H1 (cell line): ENCODE results near the gene RBM19. TPM values are rescaled to one million over a fixed set of nuclear protein-coding genes. Genes with fewer than 3 reads are reported as not detected.

Source experiments
- CTCF ChIA-PET: fragments of 300-600 bp; sonication (Branson Sonifier 250); formaldehyde crosslinking; loops from one replicate; lab custom pipeline; 2021; ENCODE audit not compliant: partially characterized antibody; lab: Charles Lee
- POLR2A ChIA-PET: fragments of 300-600 bp; sonication (Branson Sonifier 250); formaldehyde crosslinking; loops from one replicate; lab custom pipeline; 2021; ENCODE audit warnings: inconsistent platforms; ENCODE audit not compliant: partially characterized antibody; lab: Charles Lee
- DNase-seq, 2 experiments: peaks; one replicate each; pipeline versions ENCODE4 v3.0.0 to v3.0.0-alpha.2; 2010 to 2022; ENCODE audit warnings: low spot score in 2 of 2, low read depth in 1 of 2, mixed read lengths in 1 of 2
- FAIRE-seq: peaks from 2 replicates; lab custom pipeline; 2011; peaks lifted over from hg19 to GRCh38; lab: Jason Lieb, UNC
- H2AFZ ChIP-seq: 2 replicates; pipeline ENCODE4 v1.8.1; 2012; ENCODE audit warnings: low read length, inconsistent platforms
- H2AK5ac ChIP-seq: 2 replicates; pipeline ENCODE4 v1.6.1; 2013; ENCODE audit warnings: low read depth, low read length
- H2BK120ac ChIP-seq: replicated peaks from 2 replicates; pipeline ENCODE3; 2013; ENCODE audit warnings: low read depth, low read length, inconsistent platforms
- H2BK12ac ChIP-seq: 2 replicates; pipeline ENCODE4 v1.6.1; 2013; ENCODE audit warnings: low read depth, low read length
- H2BK15ac ChIP-seq: 2 replicates; pipeline ENCODE4 v1.6.1; 2013; ENCODE audit warnings: low read length
- H2BK20ac ChIP-seq: 2 replicates; pipeline ENCODE4 v1.6.1; 2013; ENCODE audit warnings: low read length
- H2BK5ac ChIP-seq: 2 replicates; pipeline ENCODE4 v1.6.1; 2013; ENCODE audit warnings: low read depth, low read length
- H3K14ac ChIP-seq: 2 replicates; pipeline ENCODE4 v1.6.1; 2013; ENCODE audit warnings: inconsistent platforms; ENCODE audit not compliant: insufficient read length
- H3K18ac ChIP-seq: 2 replicates; pipeline ENCODE4 v1.6.1; 2013; ENCODE audit warnings: low read length; ENCODE audit errors: extremely low read depth
- H3K23ac ChIP-seq: 2 replicates; pipeline ENCODE4 v1.6.1; 2013; ENCODE audit warnings: inconsistent platforms; ENCODE audit not compliant: insufficient read length
- H3K23me2 ChIP-seq: 2 replicates; pipeline ENCODE4 v1.6.1; 2013; ENCODE audit warnings: low read depth, low read length
- H3K27ac ChIP-seq: 2 replicates; pipeline ENCODE4 v1.6.1; 2011; ENCODE audit warnings: low read depth, low read length, inconsistent platforms
- H3K27me3 ChIP-seq, 4 experiments: replicated peaks in 1 of 4; 1 replicate in 1 of 4; 2 replicates in 3 of 4; pipeline versions ENCODE4 v1.6.1 to v1.8.1; 2011 to 2013; ENCODE audit warnings: low read length in 3 of 4, mild to moderate bottlenecking in 3 of 4, inconsistent platforms in 2 of 4, mixed read lengths in 2 of 4, moderate library complexity in 1 of 4; ENCODE audit not compliant: control insufficient read depth in 3 of 4, insufficient read depth in 3 of 4; ENCODE audit errors: extremely low read depth in 1 of 4
- H3K36me3 ChIP-seq, 4 experiments: 2 replicates each; pipeline versions ENCODE4 v1.6.1 to v1.8.1; 2011 to 2013; ENCODE audit warnings: mild to moderate bottlenecking in 4 of 4, low read length in 3 of 4, moderate library complexity in 2 of 4, control low read depth in 1 of 4, inconsistent platforms in 1 of 4; ENCODE audit not compliant: insufficient read depth in 4 of 4, control insufficient read depth in 2 of 4
- H3K4ac ChIP-seq: replicated peaks from 2 replicates; pipeline ENCODE3; 2013; ENCODE audit warnings: low read length, low read depth, mixed read lengths, inconsistent platforms; ENCODE audit not compliant: insufficient read length
- H3K4me1 ChIP-seq, 4 experiments: replicated peaks in 1 of 4; 1 replicate in 1 of 4; 2 replicates in 3 of 4; pipeline versions ENCODE4 v1.6.1 to v1.8.1; 2011 to 2013; ENCODE audit warnings: low read length in 3 of 4, inconsistent platforms in 2 of 4, mixed read lengths in 1 of 4; ENCODE audit not compliant: insufficient read depth in 4 of 4, control insufficient read depth in 3 of 4
- H3K4me2 ChIP-seq, 2 experiments: 2 replicates each; pipeline versions ENCODE4 v1.6.1 to v1.8.1; 2011 to 2013; ENCODE audit warnings: low read depth in 2 of 2, low read length in 2 of 2, control low read depth in 1 of 2, inconsistent platforms in 1 of 2, mild to moderate bottlenecking in 1 of 2; ENCODE audit not compliant: insufficient read depth in 1 of 2
- H3K4me3 ChIP-seq, 4 experiments: fragments of 200-600, 300-600 bp in 1 of 4; sonication (generic), shearing (Covaris generic), sonication (Bioruptor Twin) in 1 of 4; 2 replicates each; pipeline versions ENCODE4 v1.5.1 to v1.8.1; 2011 to 2016; ENCODE audit warnings: low read length in 4 of 4, low read depth in 3 of 4, control low read depth in 2 of 4, inconsistent platforms in 2 of 4, mild to moderate bottlenecking in 2 of 4, mixed read lengths in 1 of 4, moderate library complexity in 1 of 4; ENCODE audit not compliant: insufficient read depth in 2 of 4; ENCODE audit errors: extremely low read depth in 1 of 4
- H3K56ac ChIP-seq: replicated peaks from 2 replicates; pipeline ENCODE3; 2013; ENCODE audit warnings: low read depth, mild to moderate bottlenecking, mixed read lengths, low read length, inconsistent platforms; ENCODE audit not compliant: insufficient read length
- H3K79me1 ChIP-seq: 2 replicates; pipeline ENCODE4 v1.6.1; 2013; ENCODE audit warnings: low read depth, low read length, control low read depth
- H3K79me2 ChIP-seq, 2 experiments: 2 replicates each; pipeline versions ENCODE4 v1.6.1 to v1.8.1; 2012 to 2013; ENCODE audit warnings: low read length in 2 of 2, mild to moderate bottlenecking in 2 of 2, inconsistent platforms in 1 of 2; ENCODE audit not compliant: insufficient read depth in 2 of 2, control insufficient read depth in 1 of 2
- H3K9ac ChIP-seq, 4 experiments: replicated peaks in 1 of 4; 1 replicate in 1 of 4; 2 replicates in 3 of 4; pipeline versions ENCODE4 v1.6.1 to v1.8.1; 2011 to 2013; ENCODE audit warnings: low read depth in 3 of 4, low read length in 3 of 4, control low read depth in 2 of 4, mild to moderate bottlenecking in 2 of 4, moderate library complexity in 2 of 4, inconsistent platforms in 1 of 4; ENCODE audit errors: extremely low read depth in 1 of 4
- H3K9me3 ChIP-seq, 2 experiments: 2 replicates each; pipeline versions ENCODE4 v1.6.1 to v1.8.1; 2012 to 2013; ENCODE audit warnings: mild to moderate bottlenecking in 2 of 2, moderate library complexity in 2 of 2, control low read depth in 1 of 2, inconsistent platforms in 1 of 2, low read depth in 1 of 2, low read length in 1 of 2, mixed read lengths in 1 of 2; ENCODE audit not compliant: insufficient read depth in 2 of 2
- H4K20me1 ChIP-seq, 2 experiments: replicated peaks in 1 of 2; 2 replicates each; pipeline versions ENCODE3 to v1.8.1; 2011 to 2013; ENCODE audit warnings: inconsistent platforms in 2 of 2, low read length in 2 of 2, mild to moderate bottlenecking in 1 of 2; ENCODE audit not compliant: insufficient read depth in 2 of 2, control insufficient read depth in 1 of 2
- H4K5ac ChIP-seq: 2 replicates; pipeline ENCODE4 v1.6.1; 2013; ENCODE audit warnings: low read length, low read depth, mixed read lengths, inconsistent platforms; ENCODE audit not compliant: insufficient read length
- H4K8ac ChIP-seq: 2 replicates; pipeline ENCODE4 v1.8.0; 2013; ENCODE audit warnings: mild to moderate bottlenecking, moderate library complexity, low read length, inconsistent platforms; ENCODE audit not compliant: insufficient read depth; ENCODE audit errors: extremely low read depth
- H4K91ac ChIP-seq: replicated peaks from 2 replicates; pipeline ENCODE3; 2013; ENCODE audit warnings: low read length, mixed read lengths, inconsistent platforms; ENCODE audit not compliant: insufficient read length
- CTCF ChIP-seq, 3 experiments: IDR thresholded peaks; 1 replicate in 2 of 3; 2 replicates in 1 of 3; pipeline versions ENCODE4 v1.5.1 to v1.6.1; 2011; ENCODE audit warnings: low read length in 3 of 3, mild to moderate bottlenecking in 3 of 3, inconsistent platforms in 2 of 3, low read depth in 1 of 3, moderate library complexity in 1 of 3; ENCODE audit not compliant: insufficient read depth in 1 of 3; ENCODE audit errors: control extremely low read depth in 1 of 3
- RAD21 ChIP-seq, 2 experiments: IDR thresholded peaks in 1 of 2; conservative IDR thresholded peaks in 1 of 2; 2 replicates each; pipeline ENCODE4 v1.6.1; 2011; ENCODE audit warnings: low read depth in 2 of 2, low read length in 2 of 2, improper control_type of control experiment in 1 of 2, inconsistent platforms in 1 of 2, mild to moderate bottlenecking in 1 of 2, moderate library complexity in 1 of 2
- RFX5 ChIP-seq: IDR thresholded peaks from 2 replicates; pipeline ENCODE4 v1.6.1; 2011; ENCODE audit warnings: low read depth, low read length, improper control_type of control experiment, borderline replicate concordance
- RXRA ChIP-seq: IDR thresholded peaks from 2 replicates; pipeline ENCODE4 v1.6.1; 2011; ENCODE audit warnings: low read depth, mild to moderate bottlenecking, low read length, moderate library complexity; ENCODE audit not compliant: insufficient read depth
- WGBS, 2 experiments: shearing (Covaris generic) in 1 of 2; methylation state at CpG; one replicate each; pipeline versions ENCODE4 v1.1.6 to v1.1.7; 2013 to 2015; ENCODE audit warnings: low lambda C conversion rate in 2 of 2, mixed read lengths in 2 of 2, inconsistent platforms in 1 of 2, low coverage in 1 of 2, missing lambda C conversion rate in 1 of 2; ENCODE audit not compliant: insufficient replicate concordance in 2 of 2, insufficient coverage in 1 of 2, insufficient read length in 1 of 2; ENCODE audit errors: extremely low coverage in 1 of 2, missing lambda C conversion rate in 1 of 2; 5-methylcytosine and 5-hydroxymethylcytosine counted together
- polyA plus RNA-seq, 7 experiments: library from polyadenylated mRNA; depleted of rRNA in 3 of 7; stranded (reverse) in 5 of 7; unstranded in 2 of 7; fragments of >200 nt in 5 of 7; fragments of 200-250 nt in 2 of 7; gene quantifications; 1 replicate in 5 of 7; 2 replicates in 1 of 7; 4 replicates in 1 of 7; pipeline versions ENCODE4 v1.2.1 to v1.2.3, GENCODE V29; 2011 to 2013; ENCODE audit warnings: missing spikeins in 2 of 7, mixed read lengths in 2 of 7
- total RNA-seq: library from RNA; stranded (reverse); fragmentation: NEBNext Ultra II Directional; extraction: Animal tissue kit (Norgen Biotek cat#: 25700); gene quantifications from 2 replicates; pipeline ENCODE4 v1.2.1, GENCODE V29; 2021

RBM19 gene
- total and polyA plus RNA-seq, 2 of the 8 experiments (the other 6 are each of a cell fraction or from before 2014, with no cell fraction given), result 23.4 to 61.9 TPM

- no peaks in the 10 kb centered on the region for H3K27me3 ChIP-seq
- no peak overlapping the region for H3K4ac ChIP-seq
- H3K36me3 ChIP-seq, result no peaks in the 10 kb centered on the region
- no peaks in the 10 kb centered on the region for H3K79me2 ChIP-seq
- WGBS, 2 experiments, result 20% methylated on average over 7 of the region's 7 CpGs; no CpG with 5 or more reads in 1 of the 2 experiments
- H4K5ac ChIP-seq, result no peak overlapping the region
- no peak overlapping the region for H3K4me2 ChIP-seq
- no peaks in the 10 kb centered on the region for H3K9me3 ChIP-seq
- ChIA-PET CTCF (interaction anchor here (0.6 to 4.3 kb wide), 28 partner anchors 10 to 1468 kb away, joined by 3 to 32 read pairs (median 4); no protein-coding TSS in a partner anchor), POLR2A (interaction anchor here (0.7 kb wide), 1 partner anchor 16 kb away, joined by 3 read pairs; no protein-coding TSS in a partner anchor)
- H4K91ac ChIP-seq, result no peak overlapping the region
- H3K4me3 ChIP-seq, result no peak overlapping the region
- no peak overlapping the region for H2BK20ac ChIP-seq
- no peaks in the 10 kb centered on the region for H4K20me1 ChIP-seq
- H2AFZ ChIP-seq, result peak overlapping the region; percentile 90
- DNase-seq (peak; percentile 23 to 55), FAIRE-seq (peak; percentile 77)
- H3K4me1 ChIP-seq, result no peaks in the 10 kb centered on the region
- no peak overlapping the region for H3K56ac ChIP-seq
- H2BK15ac ChIP-seq, result no peak overlapping the region
- H3K14ac ChIP-seq, result no peak overlapping the region
- peak; percentile 52 to 77 (median 64) for TF ChIP-seq CTCF (IDR thresholded peaks at IDR 0.05; ENCODE audit: control extremely low read depth in 1 of 3, insufficient read depth in 1 of 3, low read depth in 1 of 3, low read length in 3 of 3)
- TF ChIP-seq RAD21 (IDR thresholded peaks at IDR 0.05 in 1 of 2, conservative IDR thresholded peaks at IDR 0.05 in 1 of 2; ENCODE audit: low read depth in 2 of 2, low read length in 2 of 2), result peak; percentile 57 to 68
- TF ChIP-seq RFX5, result no peak
- TF ChIP-seq RXRA, result no peak
- no peak overlapping the region for H2AK5ac ChIP-seq
- no peak overlapping the region for H2BK120ac ChIP-seq
- H3K79me1 ChIP-seq, result no peaks in the 10 kb centered on the region
- no peak overlapping the region for H3K23ac ChIP-seq
- H2BK5ac ChIP-seq, result no peak overlapping the region
- no peak overlapping the region for H3K9ac ChIP-seq
- H4K8ac ChIP-seq, result no peak overlapping the region; the same call in none of the 2 replicates
- H3K23me2 ChIP-seq, result no peaks in the 10 kb centered on the region
- no peak overlapping the region for H3K27ac ChIP-seq
- H2BK12ac ChIP-seq, result no peak overlapping the region
- no peak overlapping the region; the same call in 1 of the 2 replicates for H3K18ac ChIP-seq
Measured at GRCh38 chr12:113996026-113996425, 29.9 kb upstream of the RBM19 start.
